Subcutaneous adipose tissue (tissue), 4 donors: ENCODE results near the gene CWC22. TPM values are rescaled to one million over a fixed set of nuclear protein-coding genes. Genes with fewer than 3 reads are reported as not detected.

Experiments used
- total RNA-seq, 4 donors: library from RNA; depleted of rRNA; stranded (reverse); fragments of >200 nt; gene quantifications; one replicate each; pipeline ENCODE4 v1.1.0, GENCODE V29; 2016
- TF ChIP-seq, protein P1 (sequence below): fragments of 450-650 bp; IDR thresholded peaks from one replicate; pipeline ENCODE4 v1.5.1; 2016; ENCODE audit warnings: low read depth, mild to moderate bottlenecking, control low read depth, antibody characterized with exemption, moderate library complexity

Gene CWC22
- total RNA-seq, 4 donors from 2014 or later: 14.3 to 23.6 (median 22.0) TPM

GRCh38 chr2:180015951-180016709 is 9.0 kb upstream of the CWC22 start:
- TF ChIP-seq, protein P1, sequence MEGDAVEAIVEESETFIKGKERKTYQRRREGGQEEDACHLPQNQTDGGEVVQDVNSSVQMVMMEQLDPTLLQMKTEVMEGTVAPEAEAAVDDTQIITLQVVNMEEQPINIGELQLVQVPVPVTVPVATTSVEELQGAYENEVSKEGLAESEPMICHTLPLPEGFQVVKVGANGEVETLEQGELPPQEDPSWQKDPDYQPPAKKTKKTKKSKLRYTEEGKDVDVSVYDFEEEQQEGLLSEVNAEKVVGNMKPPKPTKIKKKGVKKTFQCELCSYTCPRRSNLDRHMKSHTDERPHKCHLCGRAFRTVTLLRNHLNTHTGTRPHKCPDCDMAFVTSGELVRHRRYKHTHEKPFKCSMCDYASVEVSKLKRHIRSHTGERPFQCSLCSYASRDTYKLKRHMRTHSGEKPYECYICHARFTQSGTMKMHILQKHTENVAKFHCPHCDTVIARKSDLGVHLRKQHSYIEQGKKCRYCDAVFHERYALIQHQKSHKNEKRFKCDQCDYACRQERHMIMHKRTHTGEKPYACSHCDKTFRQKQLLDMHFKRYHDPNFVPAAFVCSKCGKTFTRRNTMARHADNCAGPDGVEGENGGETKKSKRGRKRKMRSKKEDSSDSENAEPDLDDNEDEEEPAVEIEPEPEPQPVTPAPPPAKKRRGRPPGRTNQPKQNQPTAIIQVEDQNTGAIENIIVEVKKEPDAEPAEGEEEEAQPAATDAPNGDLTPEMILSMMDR: no peak

DNA sequence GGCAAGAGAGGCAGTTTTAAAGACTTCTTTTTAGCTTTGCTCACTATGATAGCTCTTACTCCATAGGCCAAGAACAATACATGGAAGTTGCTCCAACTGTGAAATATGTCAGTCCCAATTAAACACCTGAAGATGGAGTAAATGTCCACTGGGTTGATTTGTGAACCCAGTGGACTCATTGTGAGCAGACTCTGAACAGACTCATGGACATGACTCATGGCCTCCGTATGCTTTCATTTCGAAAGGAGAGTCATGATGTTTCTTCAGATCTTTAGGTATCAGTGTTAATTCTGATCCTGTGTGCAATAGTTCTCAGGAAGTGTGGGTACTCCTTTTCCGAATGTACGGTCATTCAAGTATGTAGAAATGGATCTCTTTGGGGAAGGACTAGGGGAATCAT is 5.4 kb upstream of the CWC22 start:
- TF ChIP-seq, protein P1: no peak

DNA sequence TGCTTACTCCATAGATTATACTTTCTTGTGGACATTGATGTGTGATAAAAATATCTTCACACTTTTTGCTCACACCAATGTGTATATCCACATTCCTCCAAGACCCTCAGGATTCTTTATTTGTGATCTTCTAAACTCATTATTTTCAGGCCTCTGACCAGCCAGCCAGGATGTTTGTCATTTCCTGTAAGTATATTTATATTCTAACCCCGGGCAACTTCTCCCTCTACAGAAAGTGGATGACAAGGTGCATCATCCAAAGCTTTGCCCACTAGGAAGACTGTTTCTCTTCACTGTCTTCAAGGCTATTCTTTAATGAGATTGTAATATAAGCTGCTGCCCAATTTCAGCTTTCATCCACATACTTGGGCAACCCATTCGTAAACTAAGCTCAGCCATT is 3.6 kb upstream of the CWC22 start:
- TF ChIP-seq, protein P1: no peak

DNA sequence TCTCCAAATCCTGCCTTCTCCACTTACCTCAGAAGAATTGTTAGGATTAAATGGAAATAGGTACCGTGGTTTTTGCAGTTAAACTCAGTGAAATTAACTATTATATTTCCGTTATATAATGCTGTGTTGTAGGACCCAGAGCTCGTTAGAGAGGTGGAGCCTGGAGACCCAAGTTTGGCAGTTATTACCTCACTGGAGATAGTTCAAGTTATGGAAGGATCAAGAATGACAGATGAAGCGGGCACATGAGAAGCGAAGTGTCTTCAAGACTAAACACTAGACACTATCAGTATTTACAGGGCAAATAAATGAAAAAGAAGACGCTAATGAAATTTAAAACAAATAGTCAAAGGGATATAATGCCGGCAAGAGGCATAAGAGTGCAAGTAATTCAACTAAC is 866 bp downstream of the CWC22 start:
- TF ChIP-seq, protein P1: no peak

DNA sequence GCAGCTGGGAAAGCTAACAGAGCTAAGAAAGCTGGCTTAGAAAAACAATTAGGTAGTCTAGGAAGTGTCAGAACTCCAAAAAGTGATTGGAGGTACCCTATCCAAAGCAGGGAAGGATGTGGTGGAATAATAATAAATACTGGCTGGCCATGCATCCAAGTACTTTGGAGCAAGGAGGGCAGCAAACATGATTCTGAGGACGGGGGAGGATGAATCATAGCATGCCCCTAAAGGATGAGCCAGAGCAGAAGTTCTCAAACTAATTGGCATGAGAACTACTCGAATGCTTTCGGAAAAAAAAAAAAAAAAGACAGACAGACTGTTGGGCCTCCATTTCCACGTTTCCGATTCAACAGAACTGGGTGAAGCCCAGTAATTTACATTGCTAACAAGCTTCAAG is 2.4 kb downstream of the CWC22 start:
- TF ChIP-seq, protein P1: no peak

DNA sequence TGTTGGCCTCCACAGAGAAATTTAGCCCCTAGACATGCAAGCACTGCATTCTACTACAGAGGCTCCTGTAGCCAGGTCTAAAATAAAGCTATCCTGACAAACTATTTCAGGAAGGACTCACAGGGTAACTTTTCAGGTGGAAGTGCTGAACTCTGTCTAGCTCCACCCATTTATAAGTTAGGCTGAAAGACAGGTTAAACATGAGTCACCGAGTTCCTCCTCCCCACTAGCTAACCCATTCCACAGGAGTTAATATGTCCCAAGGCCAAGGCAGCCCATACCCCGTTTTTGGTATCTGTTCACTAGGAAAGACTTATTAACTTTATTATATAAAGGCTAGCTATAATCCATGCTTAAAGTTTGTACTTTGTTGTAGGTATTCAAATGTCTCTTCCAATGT is 3.5 kb downstream of the CWC22 start:
- TF ChIP-seq, protein P1: no peak

- TF ChIP-seq, protein P1: no peak
Measured at GRCh38 chr2:180003073-180003472, 4.0 kb downstream of the CWC22 start.
